HFFc6 (cell line): ENCODE measurements around the gene TMEM92. TPM values are rescaled to one million over a fixed set of nuclear protein-coding genes. Genes with fewer than 3 reads are reported as not detected.
A peak's percentile ranks its signal among the peaks of the same experiment; 100 is the strongest.

ENCODE experiments used
- DNase-seq: peaks from one replicate; pipeline ENCODE4 v3.0.0-alpha.2; 2018
- H3K27ac Mint-ChIP-seq: 2 replicates; pipeline ENCODE4 v1.8.0; 2020; ENCODE audit warnings: mild to moderate bottlenecking, mixed read lengths
- H3K27me3 Mint-ChIP-seq: 2 replicates; pipeline ENCODE4 v1.8.0; 2021; ENCODE audit warnings: mild to moderate bottlenecking, moderate library complexity, mixed read lengths; ENCODE audit not compliant: insufficient read depth
- H3K36me3 Mint-ChIP-seq: 2 replicates; pipeline ENCODE4 v1.8.0; 2021; ENCODE audit warnings: low read depth, mixed read lengths
- H3K4me1 Mint-ChIP-seq: 2 replicates; pipeline ENCODE4 v1.8.0; 2020; ENCODE audit warnings: low read depth, mixed read lengths
- H3K4me3 Mint-ChIP-seq: 2 replicates; pipeline ENCODE4 v1.8.0; 2020; ENCODE audit warnings: mild to moderate bottlenecking, moderate library complexity, mixed read lengths
- H3K9me3 Mint-ChIP-seq: 2 replicates; pipeline ENCODE4 v1.8.0; 2020; ENCODE audit warnings: mild to moderate bottlenecking, mixed read lengths
- CTCF ChIP-seq: fragments of 200-600 bp; sonication (generic); IDR thresholded peaks from 2 replicates; pipeline ENCODE4 v1.5.0; 2021; ENCODE audit warnings: antibody characterized with exemption, mild to moderate bottlenecking
- total RNA-seq, 6 experiments: library from RNA; stranded (reverse); fragmentation: NEBNext Ultra II Directional; extraction: Animal tissue kit (Norgen Biotek cat#: 25700); gene quantifications; 2 replicates in 1 of 6; 3 replicates in 5 of 6; pipeline ENCODE4 v1.2.3, GENCODE V29; 2021

Gene TMEM92
- total RNA-seq, 6 experiments from 2014 or later = 0.17 to 0.24 (median 0.18) TPM; not detected in 3

GRCh38 chr17:50289991-50290702, 15.9 kb downstream of the TMEM92 start:
- no peaks in the 10 kb centered on the region for H3K9me3 Mint-ChIP-seq
- peak overlapping the region; percentile 97 for H3K27ac Mint-ChIP-seq
- no peaks in the 10 kb centered on the region; the same call in 1 of the 2 replicates for H3K27me3 Mint-ChIP-seq
- 0 out of 2 replicates have a peak, but pooled peaks cover 4% of the 10 kb centered on the region for H3K36me3 Mint-ChIP-seq
- DNase-seq = peak; percentile 97
- TF ChIP-seq CTCF = 0 out of 2 replicates have a peak, but pooled peaks have one; percentile 14
- peaks cover 64% of the 10 kb centered on the region for H3K4me1 Mint-ChIP-seq
- H3K4me3 Mint-ChIP-seq = peak overlapping the region; percentile 85

GRCh38 chr17:50290933-50291332, 16.7 kb downstream of the TMEM92 start:
- H3K9me3 Mint-ChIP-seq = no peaks in the 10 kb centered on the region
- H3K4me3 Mint-ChIP-seq = peak overlapping the region; percentile 85
- H3K36me3 Mint-ChIP-seq = 0 out of 2 replicates have a peak, but pooled peaks cover 4% of the 10 kb centered on the region
- H3K4me1 Mint-ChIP-seq = peaks cover 64% of the 10 kb centered on the region
- no peaks in the 10 kb centered on the region; the same call in 1 of the 2 replicates for H3K27me3 Mint-ChIP-seq
- TF ChIP-seq CTCF = no peak
- peak overlapping the region; percentile 97 for H3K27ac Mint-ChIP-seq
- DNase-seq = no peak

- Mint-ChIP-seq H3K36me3 (no peaks in the 10 kb centered on the region), H3K9me3 (no peaks in the 10 kb centered on the region), H3K27me3 (no peaks in the 10 kb centered on the region; the same call in 1 of the 2 replicates), H3K27ac (peak overlapping the region; percentile 36), H3K4me1 (peaks cover 52% of the 10 kb centered on the region), H3K4me3 (no peak overlapping the region)
- DNase-seq = no peak
- no peak for TF ChIP-seq CTCF
These were observed 18.2 kb downstream of the TMEM92 start for GRCh38 chr17:50292465-50292864.

GRCh38 chr17:50295021-50295420, 20.8 kb downstream of the TMEM92 start:
- Mint-ChIP-seq H3K4me1 (peaks cover 33% of the 10 kb centered on the region), H3K9me3 (no peaks in the 10 kb centered on the region), H3K27me3 (no peaks in the 10 kb centered on the region; the same call in 1 of the 2 replicates)

GRCh38 chr17:50297407-50297865, 23.2 kb downstream of the TMEM92 start:
- Mint-ChIP-seq H3K36me3 (no peaks in the 10 kb centered on the region), H3K4me3 (no peak overlapping the region), H3K9me3 (no peaks in the 10 kb centered on the region), H3K27ac (no peak overlapping the region), H3K27me3 (no peaks in the 10 kb centered on the region), H3K4me1 (peaks cover 12% of the 10 kb centered on the region)
- peak; percentile 48 for DNase-seq
- TF ChIP-seq CTCF = peak; percentile 95

More at GRCh38 chr17:50295021-50295420, 20.8 kb downstream of the TMEM92 start:
- no peak for TF ChIP-seq CTCF
- Mint-ChIP-seq H3K36me3 (no peaks in the 10 kb centered on the region), H3K4me3 (no peak overlapping the region), H3K27ac (no peak overlapping the region)
- no peak for DNase-seq
